Stimulated activated CD4-positive, alpha-beta T cell treated with anti-CD3 and anti-CD28 coated beads, Interleukin-12 subunit alpha, Interleukin-12 subunit beta, amount 100 ng/mL, for 4 hours (primary cell): ENCODE results near the gene PPP1R13L.
"Not testable (repeated sequence)": the region's sequence is repeated elsewhere in the genome, so short reads cannot be mapped to it uniquely, and the experiment has no call there.

ENCODE experiments used
- DNase-seq: peaks from one replicate; pipeline ENCODE4 v3.0.0-alpha.2; 2020

PPP1R13L gene

DNA sequence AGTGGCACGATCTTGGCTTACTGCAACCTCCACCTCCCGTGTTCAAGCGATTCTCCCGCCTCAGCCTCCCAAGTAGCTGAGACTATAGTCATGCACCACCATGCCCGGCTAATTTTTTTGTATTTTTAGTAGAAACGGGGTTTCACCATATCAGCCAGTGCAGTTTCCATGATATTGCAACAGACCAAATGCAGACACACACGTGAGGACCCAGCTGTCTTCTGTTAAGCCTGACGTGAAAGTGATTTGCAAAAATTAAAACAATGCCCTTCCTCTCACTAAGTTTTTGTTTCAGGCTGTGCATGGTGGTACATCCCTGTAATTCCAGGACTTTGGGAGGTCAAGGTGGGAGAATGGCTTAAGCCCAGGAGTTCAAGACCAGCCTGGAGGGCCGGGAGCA is 26.1 kb upstream of the PPP1R13L start:
- DNase-seq, result not testable (repeated sequence)

DNA sequence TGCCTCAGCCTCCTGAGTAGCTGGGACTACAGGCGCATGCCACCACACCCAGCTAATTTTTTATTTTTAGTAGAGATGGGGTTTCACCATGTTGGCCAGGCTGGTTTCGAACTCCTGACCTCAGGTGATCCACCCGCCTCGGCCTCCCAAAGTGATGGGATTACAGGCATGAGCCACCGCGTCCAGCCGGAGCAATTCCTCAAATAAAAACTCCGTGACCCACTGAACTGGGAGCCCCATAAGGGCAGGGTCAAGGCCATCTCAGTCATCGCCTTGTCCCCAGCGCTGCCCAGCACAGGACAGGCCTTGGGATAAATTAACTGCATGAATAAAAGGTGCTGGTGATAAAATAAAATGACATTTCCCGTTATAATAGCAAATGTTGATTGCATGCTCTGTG is 25.0 kb upstream of the PPP1R13L start:
- not testable (repeated sequence) for DNase-seq

- no peak for DNase-seq
Measured at GRCh38 chr19:45428384-45429231, 23.7 kb upstream of the PPP1R13L start.

GRCh38 chr19:45424191-45425058 is 19.6 kb upstream of the PPP1R13L start:
- DNase-seq, result peak; percentile 36

DNA sequence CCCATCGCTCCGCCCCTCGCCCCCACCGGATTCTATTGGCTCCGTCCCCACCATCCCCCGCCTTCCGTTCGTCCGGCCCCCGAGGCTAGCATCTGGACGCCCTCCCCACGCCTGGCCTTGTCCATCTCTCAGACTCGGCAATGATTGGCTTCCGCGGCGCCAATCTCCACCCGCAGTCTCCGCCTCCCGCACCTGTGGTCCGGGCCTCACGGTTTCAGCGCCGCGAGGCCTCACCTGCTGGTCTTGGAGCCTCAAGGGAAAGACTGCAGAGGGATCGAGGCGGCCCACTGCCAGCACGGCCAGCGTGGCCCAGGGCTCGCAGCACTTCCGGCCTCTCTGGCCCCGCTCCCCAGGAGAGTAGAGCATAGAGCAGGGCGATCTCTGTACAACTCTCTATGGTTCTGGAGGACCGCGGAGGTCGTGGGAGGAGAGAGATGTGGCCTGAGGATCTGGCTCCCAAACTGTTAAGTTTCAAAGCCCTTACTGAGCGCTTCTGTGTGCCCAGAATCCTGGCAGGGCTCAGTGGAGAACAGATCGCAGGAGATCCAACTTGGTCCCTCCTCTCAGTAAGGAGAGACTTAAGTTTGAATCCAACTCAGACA is 18.8 kb upstream of the PPP1R13L start, which contains the start of gene ERCC1:
ERCC1 (minus strand) TSS at position 329 of the 602 bp plus-strand sequence. CDS start 543 bp downstream, outside the sequence.
- peak; percentile 60 for DNase-seq

DNA sequence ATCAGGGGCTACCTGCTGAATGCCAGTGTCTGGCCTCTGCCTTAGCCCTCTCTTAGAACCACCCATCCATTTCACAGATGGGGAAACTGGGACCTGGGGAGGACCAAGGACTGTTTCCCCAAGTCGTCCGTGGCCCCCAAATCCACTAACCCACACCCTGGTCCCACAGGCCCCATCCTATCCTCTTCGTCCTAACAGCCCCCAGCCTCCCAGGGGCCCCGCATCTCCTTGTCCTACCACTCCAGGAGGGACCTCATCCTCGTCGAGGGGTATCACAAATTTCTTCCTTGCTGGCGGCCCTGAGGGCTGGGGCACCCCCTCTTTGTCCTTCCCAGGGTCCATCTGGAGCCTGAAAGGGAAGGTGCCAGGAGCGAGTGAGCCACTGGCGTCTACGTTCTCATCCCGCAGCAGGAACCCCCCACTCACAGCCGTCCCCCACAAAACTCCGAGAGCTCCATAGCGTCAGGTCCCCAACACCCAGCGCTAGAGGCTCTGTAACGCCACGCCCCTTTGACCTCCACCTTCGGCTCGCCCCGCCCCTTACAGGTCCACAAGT is 18.2 kb upstream of the PPP1R13L start:
- peak; percentile 85 for DNase-seq

DNA sequence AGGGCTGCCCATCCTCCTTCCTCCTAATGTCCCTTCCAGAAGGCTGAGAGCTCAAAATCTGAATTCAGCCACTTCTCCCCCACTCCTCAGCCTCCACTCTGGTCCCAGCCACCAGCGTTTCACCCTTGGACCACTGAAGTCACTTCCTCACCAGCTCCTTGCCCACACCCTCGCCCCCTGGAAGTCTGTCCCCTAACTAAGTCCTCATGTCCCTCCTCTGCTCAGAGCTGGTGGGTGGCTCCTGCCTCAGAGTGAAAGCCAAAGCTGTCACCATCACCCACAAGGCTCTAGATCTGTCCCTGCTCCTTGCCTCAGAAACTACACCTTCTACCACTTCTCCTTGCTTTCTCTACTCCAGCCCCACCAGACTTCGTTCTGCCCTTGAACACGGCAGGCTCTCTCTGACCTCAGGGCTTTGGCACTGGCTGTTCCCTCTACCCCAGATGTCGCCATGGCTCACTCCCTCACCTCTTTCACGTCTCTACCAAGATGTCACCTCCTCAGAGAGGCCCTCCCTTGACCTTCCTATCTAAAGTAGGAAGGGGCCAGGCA is 17.2 kb upstream of the PPP1R13L start:
- no peak for DNase-seq

GRCh38 chr19:45420871-45421270 is 16.0 kb upstream of the PPP1R13L start:
- DNase-seq, result no peak

GRCh38 chr19:45420356-45420755 is 15.5 kb upstream of the PPP1R13L start:
- no peak for DNase-seq

- DNase-seq, result no peak
Measured at GRCh38 chr19:45419895-45420294, 15.0 kb upstream of the PPP1R13L start.

DNA sequence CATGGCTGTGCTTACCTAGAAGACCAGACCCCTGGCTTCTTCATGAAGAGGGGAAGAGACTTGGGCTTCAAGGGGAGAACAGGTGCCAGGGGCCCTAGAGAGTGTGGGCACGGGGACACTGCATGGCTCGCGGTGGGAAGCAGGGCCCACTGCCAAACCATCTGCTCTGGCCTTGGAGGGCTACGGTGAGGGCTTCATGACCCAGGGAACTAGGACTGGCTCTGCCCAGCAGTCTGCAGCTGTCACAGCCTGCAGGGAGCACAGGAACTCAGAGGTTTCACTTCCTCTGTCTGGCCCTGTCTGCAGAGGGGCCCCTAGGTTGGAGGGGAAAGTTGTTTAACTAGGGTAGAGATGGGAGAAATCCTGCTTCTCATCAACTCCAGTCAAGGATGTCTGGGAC is 14.5 kb upstream of the PPP1R13L start:
- DNase-seq, result no peak

DNA sequence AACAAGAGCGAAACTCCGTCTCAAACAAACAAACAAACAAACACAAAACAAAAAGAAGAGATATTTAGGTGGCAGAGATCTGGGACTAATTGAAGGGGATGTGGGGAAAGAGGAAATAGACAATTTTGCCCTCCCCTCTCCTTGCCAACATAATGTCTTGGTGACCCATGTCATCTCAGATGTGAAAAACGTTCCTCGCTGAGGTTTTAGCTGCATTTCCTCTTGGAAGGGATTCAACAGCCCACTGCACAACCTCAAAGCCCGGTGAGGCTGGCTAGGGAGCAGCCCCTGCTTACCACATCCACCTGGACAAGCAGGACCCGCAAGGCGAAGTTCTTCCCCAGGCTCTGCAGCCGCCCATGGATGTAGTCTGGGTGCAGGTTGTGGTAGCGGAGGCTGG is 13.9 kb upstream of the PPP1R13L start:
- DNase-seq, result no peak

- DNase-seq, result no peak
Measured at GRCh38 chr19:45417151-45417550, 12.3 kb upstream of the PPP1R13L start.

- DNase-seq, result no peak
Measured at GRCh38 chr19:45414468-45414867, 9.6 kb upstream of the PPP1R13L start.

- DNase-seq, result no peak
Measured at GRCh38 chr19:45413497-45413896, 8.6 kb upstream of the PPP1R13L start.

GRCh38 chr19:45410330-45410729 is 5.5 kb upstream of the PPP1R13L start:
- DNase-seq, result not testable (repeated sequence)

- no peak for DNase-seq
Measured at GRCh38 chr19:45409557-45409920, 4.7 kb upstream of the PPP1R13L start.

GRCh38 chr19:45408830-45409556 is 4.1 kb upstream of the PPP1R13L start:
- DNase-seq, result no peak

DNA sequence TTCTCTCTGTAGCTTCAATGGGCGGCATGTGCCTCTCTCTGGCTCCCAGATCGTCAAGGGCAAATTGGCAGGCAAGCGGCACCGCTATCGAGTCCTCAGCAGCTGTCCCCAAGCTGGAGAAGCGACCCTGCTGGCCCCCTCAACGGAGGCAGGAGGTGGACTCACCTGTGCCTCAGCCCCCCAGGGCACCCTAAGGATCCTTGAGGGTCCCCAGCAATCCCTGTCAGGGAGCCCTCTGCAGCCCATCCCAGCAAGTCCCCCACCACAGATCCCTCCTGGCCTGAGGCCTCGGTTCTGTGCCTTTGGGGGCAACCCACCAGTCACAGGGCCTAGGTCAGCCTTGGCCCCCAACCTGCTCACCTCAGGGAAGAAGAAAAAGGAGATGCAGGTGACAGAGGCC is 3.3 kb upstream of the PPP1R13L start:
- DNase-seq, result no peak

DNA sequence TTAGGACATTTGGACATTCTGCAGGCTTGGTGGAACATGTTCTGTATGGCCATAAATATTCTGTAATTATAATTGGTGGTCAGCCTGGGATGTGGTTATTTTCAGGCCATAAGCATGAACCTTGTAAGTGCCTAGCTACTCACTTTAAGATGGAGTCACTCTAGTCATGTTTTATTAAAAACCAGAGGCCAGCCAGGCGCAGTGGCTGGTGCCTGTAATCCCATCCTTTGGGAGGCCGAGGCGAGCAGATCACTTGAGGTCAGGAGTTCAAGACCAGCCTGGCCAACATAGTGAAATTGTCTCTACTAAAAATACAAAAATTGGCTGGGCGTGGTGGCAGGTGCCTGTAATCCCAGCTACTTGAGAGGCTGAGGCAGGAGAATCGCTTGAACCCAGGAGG is 2.7 kb upstream of the PPP1R13L start:
- DNase-seq, result not testable (repeated sequence)

DNA sequence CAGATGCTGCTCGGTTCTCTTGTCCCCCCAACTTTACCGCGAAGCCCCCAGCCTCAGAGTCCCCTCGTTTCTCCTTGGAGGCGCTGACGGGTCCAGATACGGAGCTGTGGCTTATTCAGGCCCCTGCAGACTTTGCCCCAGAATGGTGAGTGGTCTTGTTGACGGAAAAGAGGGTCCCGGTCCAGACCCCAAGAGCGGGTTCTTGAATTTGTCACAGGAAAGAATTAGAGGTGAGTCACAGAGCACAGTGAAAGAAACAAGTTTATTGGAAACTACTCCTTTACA is 2.2 kb upstream of the PPP1R13L start:
- DNase-seq, result no peak
